Breast epithelium (tissue), 3 donors: ENCODE measurements around the gene RCAN1.

Experiments
- POLR2A ChIP-seq: fragments of 450-650 bp; IDR thresholded peaks from one replicate; pipeline ENCODE4 v1.6.1; 2016; ENCODE audit warnings: antibody characterized with exemption, mild to moderate bottlenecking, moderate library complexity
- POLR2AphosphoS5 ChIP-seq, 3 donors: sonication (generic); formaldehyde crosslinking; IDR thresholded peaks; one replicate each; pipeline ENCODE4 v1.6.1; 2017; ENCODE audit warnings: antibody characterized with exemption in 3 of 3
- TF ChIP-seq, protein P1 (sequence below), 3 donors: fragments of 450-650 bp; IDR thresholded peaks; one replicate each; pipeline ENCODE4 v1.5.1; 2016 to 2017; ENCODE audit warnings: antibody characterized with exemption in 3 of 3, mild to moderate bottlenecking in 3 of 3, moderate library complexity in 3 of 3

DNA sequence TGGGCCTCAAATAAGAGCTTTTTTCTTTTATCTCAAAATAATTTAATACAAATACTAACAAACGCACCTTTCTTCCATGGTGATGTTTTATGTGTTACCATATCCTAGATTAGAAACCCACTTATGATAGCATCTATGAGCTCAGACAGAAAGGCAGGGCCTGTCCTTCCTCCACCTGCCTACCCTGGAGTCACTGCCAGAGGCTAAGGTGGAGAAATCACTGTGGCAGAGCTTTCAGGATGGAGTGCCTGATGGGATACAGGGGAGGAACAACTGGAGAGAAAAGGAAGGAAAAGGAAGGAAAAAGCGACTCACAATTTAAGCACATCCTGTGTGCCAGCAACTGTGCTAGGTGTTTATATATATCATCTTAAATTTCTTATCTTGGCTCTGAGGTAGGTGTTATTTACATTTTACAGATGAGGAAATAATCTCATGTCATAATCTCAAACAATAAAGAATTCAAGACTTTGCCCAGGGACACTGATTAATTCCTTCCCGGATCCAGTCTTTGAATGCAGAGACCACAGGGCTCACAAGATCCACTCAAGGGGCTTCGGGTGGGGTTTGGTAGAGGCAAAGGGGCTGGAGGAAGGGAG lies 45.4 kb downstream of the RCAN1 start:
- no peak for TF ChIP-seq POLR2A
- TF ChIP-seq, protein P1, sequence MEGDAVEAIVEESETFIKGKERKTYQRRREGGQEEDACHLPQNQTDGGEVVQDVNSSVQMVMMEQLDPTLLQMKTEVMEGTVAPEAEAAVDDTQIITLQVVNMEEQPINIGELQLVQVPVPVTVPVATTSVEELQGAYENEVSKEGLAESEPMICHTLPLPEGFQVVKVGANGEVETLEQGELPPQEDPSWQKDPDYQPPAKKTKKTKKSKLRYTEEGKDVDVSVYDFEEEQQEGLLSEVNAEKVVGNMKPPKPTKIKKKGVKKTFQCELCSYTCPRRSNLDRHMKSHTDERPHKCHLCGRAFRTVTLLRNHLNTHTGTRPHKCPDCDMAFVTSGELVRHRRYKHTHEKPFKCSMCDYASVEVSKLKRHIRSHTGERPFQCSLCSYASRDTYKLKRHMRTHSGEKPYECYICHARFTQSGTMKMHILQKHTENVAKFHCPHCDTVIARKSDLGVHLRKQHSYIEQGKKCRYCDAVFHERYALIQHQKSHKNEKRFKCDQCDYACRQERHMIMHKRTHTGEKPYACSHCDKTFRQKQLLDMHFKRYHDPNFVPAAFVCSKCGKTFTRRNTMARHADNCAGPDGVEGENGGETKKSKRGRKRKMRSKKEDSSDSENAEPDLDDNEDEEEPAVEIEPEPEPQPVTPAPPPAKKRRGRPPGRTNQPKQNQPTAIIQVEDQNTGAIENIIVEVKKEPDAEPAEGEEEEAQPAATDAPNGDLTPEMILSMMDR (IDR thresholded peaks at IDR 0.05), result no peak
- TF ChIP-seq POLR2AphosphoS5 (IDR thresholded peaks at IDR 0.05), result no peak
